Measurements from ENCODE around the gene ENTPD8.

ENTPD8 gene

GRCh38 chr9:137465720-137466388, 24.7 kb upstream of the ENTPD8 start:
- CTCF ChIA-PET, result interaction anchor here (0.6 to 0.7 kb wide), 3 partner anchors 68 to 1523 kb away, joined by 3 to 4 read pairs (median 3); no protein-coding TSS in a partner anchor
- H3K27ac ChIP-seq, result no peak overlapping the region
- no peak for DNase-seq (ENCODE audit: low spot score)
- POLR2A ChIA-PET (ENCODE audit: low non-redundant PET), result no interaction called here
- TF ChIP-seq CTCF (conservative IDR thresholded peaks at IDR 0.05; ENCODE audit: low read depth), result no peak

GRCh38 chr9:137465000-137465719, 24.0 kb upstream of the ENTPD8 start:
- TF ChIP-seq CTCF (conservative IDR thresholded peaks at IDR 0.05; ENCODE audit: low read depth), result no peak
- CTCF ChIA-PET, result interaction anchor here (0.6 to 0.7 kb wide), 3 partner anchors 67 to 1523 kb away, joined by 3 to 4 read pairs (median 3); no protein-coding TSS in a partner anchor
- POLR2A ChIA-PET (ENCODE audit: low non-redundant PET), result no interaction called here
- DNase-seq (ENCODE audit: low spot score), result no peak
- no peak overlapping the region for H3K27ac ChIP-seq

- no peak for TF ChIP-seq CTCF (conservative IDR thresholded peaks at IDR 0.05; ENCODE audit: low read depth)
- POLR2A ChIA-PET (ENCODE audit: low non-redundant PET), result no interaction called here
- DNase-seq (ENCODE audit: low spot score), result no peak
- no peak overlapping the region for H3K27ac ChIP-seq
- CTCF ChIA-PET, result no interaction called here
Observed at GRCh38 chr9:137464291-137464999, 23.3 kb upstream of the ENTPD8 start.

DNA sequence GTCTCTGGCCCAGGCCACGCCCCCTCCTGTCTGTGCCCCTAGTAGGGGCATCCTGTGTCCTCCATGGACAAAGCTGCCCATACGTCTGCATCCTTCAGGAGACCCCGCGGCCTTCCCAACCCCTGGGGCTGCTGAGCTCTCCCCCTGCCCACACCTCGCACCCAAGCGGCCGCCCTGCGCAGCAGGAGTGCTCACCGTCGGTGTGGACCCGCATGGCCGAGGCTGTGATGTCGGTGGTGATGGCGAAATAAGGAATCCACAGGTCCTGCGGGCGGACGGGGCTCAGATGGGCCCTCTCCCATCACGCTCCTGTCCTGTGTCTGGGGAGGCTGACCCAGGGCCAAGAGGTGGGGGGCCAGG, 22.8 kb upstream of the ENTPD8 start:
- ChIA-PET CTCF (interaction anchor here (1.4 kb wide), 1 partner anchor 19 kb away, joined by 5 read pairs; no protein-coding TSS in a partner anchor), POLR2A (ENCODE audit: low non-redundant PET) (interaction anchor here (0.6 kb wide), 1 partner anchor 22 kb away, joined by 3 read pairs; no protein-coding TSS in a partner anchor)
- H3K27ac ChIP-seq, result no peak overlapping the region
- no peak for TF ChIP-seq CTCF (conservative IDR thresholded peaks at IDR 0.05; ENCODE audit: low read depth)
- no peak for DNase-seq (ENCODE audit: low spot score)

DNA sequence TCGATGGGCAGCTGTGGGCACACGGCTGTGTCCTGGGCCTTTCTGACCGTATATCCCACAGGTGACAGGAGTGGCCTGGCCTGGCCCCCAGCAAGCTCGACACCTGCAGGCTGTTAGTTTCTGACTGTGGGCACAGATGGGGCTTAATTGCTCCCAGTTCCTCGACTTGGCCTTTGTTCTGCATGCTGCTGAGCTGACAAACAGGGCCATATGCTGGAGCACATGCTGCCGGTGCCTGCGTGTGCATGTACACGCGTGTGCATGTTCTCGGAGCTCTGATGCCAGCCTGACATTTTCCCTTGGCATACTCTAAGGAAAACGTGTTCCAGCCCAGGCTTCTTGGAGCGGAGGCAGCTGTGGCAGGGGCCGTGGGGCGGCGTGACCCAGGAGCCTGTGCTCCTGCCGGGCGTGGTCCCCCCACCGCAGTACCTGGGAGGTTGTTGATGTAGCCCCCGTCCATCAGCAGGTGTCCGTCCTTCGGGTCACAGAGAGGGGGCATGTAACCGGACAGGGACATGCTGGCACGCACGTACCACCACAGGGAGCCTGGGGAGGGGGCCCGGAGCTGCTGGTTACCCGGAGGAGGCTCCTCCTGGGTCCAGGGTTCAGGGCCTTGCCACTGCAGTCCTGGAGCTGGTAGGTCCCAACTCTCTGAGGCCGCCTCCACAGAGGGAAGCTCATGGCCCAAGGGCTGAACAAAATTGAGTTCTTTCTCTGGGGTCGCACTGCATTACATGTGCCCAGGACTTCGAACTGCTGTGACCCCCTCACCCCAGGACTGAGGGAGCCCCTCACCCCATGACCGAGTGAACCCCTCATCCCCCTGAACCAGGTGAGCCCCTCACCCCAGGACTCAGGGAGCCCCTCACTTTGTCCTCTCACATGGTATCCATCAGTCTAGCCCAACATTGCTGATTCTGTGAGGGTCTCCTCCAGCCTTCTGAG, 22.1 kb upstream of the ENTPD8 start:
- no peak for TF ChIP-seq CTCF (conservative IDR thresholded peaks at IDR 0.05; ENCODE audit: low read depth)
- no peak for DNase-seq (ENCODE audit: low spot score)
- H3K27ac ChIP-seq, result no peak overlapping the region
- CTCF ChIA-PET, result interaction anchor here (1.1 to 1.4 kb wide), 2 partner anchors 18 to 160 kb away, joined by 3 to 5 read pairs; no protein-coding TSS in a partner anchor
- POLR2A ChIA-PET (ENCODE audit: low non-redundant PET), result interaction anchor here (0.6 kb wide), 2 partner anchors 22 to 31 kb away, joined by 3 read pairs; no protein-coding TSS in a partner anchor

All from RWPE1 (cell line).